ENCODE results near the gene CRTAC1. TPM values are rescaled to one million over a fixed set of nuclear protein-coding genes. Genes with fewer than 3 reads are reported as not detected.
A peak's percentile ranks its signal among the peaks of the same experiment; 100 is the strongest.

CRTAC1 gene
- total RNA-seq, 1 donor from 2014 or later, result 0.28 TPM

DNA sequence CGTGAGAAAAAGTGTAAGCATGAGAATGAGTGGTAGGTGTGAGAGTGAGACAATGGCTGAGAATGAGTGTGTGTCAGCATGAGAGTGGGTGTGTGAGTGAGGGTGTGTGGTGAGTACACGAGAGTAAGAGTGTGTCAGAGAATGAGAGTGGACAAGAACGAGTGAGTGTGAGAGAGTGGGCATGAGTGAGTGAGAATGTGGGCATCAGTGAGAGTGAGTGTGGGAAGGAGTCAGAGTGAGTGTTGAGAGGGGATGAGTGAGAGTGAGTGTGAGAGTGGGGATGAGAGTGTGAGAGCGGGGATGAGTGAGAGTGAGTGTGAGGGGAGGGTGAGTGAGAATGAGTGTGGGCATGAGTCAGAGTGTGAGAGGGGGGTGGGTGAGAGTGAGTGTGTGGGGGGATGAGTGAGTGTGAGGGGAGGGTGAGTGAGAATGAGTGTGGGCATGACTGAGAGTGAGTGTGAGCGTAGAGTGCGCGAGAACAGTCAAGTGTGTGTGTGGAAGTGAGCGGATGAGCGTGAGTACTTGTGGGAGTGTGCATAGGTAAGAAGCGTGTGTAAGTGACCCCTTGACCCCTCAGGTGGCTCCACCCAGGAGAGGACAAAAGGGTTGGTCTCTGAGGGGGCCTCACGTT is 105.0 kb downstream of the CRTAC1 start:
- DNase-seq (ENCODE audit: low spot score) (no peak), ATAC-seq (no peak)

DNA sequence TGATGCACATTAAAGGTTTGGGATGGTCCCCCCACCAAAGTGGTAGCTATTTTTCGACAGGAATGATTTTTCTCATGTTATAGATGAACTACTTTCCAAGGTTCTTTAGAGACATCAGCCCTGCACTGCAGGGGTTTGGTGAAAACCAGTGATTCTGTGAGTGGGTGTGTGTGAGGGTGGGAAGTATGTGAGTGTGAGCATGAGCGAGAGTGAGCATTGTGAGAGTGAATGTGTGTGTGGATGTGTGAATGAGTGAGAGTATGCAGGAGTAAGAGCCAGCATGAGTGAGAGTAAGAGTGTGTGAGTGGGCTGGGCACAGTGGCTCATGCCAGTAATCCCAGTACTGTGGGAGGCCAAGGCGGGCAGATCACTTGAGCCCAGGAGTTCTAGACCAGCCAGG is 105.7 kb downstream of the CRTAC1 start:
- DNase-seq (ENCODE audit: low spot score) (no peak), ATAC-seq (no peak)

DNA sequence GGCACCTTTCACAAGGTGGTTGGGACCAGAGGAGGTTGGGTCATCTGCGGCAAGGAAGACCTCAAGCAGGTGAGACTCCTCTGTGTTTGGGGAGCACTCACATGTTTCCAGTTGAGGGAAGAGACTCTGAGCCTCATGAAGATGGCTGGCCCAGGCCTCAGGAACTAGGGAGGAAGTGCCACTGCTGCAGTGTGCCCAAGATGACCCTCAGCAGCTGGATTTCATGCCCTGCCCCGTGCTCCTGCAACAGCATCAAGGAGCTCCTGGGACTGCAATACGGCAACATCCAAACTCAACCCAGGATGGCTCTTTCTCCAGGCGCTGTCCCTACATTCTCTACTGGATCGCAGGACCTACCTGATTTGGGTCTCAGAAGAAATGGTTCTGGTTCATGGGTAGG is 106.9 kb downstream of the CRTAC1 start:
- DNase-seq (ENCODE audit: low spot score) (no peak), ATAC-seq (no peak)

DNA sequence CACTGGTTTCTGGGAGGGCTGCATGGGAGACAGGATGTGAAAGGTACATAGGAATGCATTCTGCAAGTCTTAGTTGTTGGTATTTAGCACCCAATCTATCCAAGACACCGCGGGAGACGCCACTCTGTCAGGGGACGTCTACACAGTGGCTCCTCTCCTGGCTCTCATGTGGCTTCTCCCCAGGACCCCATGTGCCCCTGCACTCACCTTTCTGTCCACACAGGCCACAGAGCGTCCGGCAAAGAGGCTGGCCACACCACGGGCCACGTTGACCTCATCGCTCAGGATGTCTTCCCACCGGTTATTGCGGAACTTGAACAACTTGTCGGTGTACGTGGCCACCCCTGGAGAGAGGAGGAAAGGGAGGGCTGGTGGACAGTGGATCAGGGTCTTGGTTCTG is 107.4 kb downstream of the CRTAC1 start:
- DNase-seq (ENCODE audit: low spot score) (no peak), ATAC-seq (no peak)

DNA sequence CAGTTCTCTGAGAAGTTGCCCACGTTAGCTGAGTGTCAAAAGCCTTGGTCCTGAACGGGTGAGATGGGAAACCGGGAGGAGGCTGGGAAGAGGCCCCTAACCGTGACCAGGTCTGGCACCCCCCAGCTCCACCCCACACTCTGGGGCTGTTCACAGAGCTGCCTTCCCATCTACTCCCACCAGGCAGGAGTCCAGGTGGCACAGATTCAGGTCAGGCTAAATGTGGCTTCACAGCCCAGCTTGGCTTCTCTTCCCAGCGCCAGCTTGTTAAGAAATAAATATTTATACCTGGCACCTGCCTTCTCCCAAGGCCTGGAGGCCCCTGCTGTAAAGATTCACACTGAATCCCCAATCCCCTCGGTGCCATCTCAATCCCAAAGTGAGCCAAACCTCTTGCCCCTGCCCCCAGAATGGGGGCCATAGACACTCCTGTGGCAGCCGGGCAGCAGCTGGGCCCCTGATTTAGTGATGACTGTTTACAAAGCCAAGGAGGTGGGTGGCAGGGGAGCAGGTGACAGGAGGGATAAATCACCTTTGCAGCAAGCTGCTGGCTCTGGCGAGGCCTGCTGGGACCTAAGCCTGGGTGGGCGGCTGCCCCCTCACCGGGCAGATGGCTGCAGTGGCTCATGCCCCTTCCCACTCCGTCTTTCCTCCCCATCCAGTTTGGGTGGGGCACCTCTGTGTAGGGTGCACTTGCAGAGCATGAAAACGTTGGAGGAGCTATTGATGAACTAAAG is 108.2 kb downstream of the CRTAC1 start:
- DNase-seq (ENCODE audit: low spot score), result no peak
- peak; percentile 50 for ATAC-seq

DNA sequence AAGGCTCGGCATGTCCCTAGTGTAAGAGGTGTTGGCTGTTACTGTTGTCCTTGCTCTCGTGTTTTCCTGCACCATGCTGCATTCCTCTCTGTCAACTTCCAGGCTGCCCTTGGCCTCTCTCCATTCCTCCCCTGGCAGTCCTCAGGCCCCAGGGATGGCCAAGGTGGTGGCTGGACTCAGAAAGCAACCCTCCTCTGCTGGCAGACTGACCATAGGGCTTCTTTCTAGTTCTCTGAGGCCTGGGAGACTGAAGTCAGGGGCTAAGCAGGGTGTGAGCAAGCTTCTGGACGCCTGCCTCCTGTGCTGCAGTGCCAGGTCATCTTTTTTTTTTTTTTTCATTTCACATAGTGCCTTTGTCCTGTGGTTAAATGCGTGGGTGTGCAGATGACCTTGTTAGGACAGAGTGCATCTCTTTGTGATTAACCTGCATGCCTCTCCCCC is 108.8 kb downstream of the CRTAC1 start:
- DNase-seq (ENCODE audit: low spot score) (no peak), ATAC-seq (peak; percentile 74)

DNA sequence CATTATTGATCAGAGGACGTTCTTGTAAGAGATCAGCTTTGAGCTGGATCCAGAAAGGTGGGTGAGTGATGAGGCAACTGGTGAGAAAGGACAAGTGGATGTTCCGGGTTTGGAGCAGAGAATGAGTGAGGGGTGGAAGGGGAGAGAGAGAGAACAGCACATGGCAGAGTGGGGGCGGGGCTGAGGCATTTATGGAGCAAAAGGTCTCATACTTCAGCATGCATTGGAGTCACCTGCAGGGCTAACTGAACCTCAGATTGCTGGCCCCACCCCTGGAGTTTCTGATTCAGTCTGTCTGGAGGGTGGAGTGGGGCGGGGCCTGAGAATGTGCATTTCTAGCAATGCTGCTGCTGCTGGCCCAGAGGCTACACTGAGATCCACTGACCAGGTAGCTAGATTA is 109.6 kb downstream of the CRTAC1 start:
- ATAC-seq, result no peak
- no peak for DNase-seq (ENCODE audit: low spot score)

DNA sequence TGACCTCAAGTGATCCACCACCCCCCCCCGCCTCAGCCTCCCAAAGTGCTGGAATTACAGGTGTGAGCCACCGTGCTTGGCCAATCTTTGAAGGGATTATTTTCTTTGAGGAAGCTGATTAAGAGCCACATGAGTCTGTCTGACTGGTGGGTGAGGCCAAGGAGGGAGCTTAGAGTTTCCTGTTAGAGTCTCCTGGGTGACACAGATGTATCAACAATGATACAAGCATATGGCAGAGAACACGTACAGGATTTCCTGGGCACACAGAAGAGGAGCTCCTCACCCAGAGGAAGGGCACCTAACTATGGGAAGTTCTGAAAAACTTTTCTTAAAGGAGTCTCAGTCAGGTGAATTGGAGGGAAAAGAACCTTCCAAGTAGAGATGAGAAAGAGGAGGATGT is 111.4 kb downstream of the CRTAC1 start:
- ATAC-seq (no peak), DNase-seq (ENCODE audit: low spot score) (no peak)

DNA sequence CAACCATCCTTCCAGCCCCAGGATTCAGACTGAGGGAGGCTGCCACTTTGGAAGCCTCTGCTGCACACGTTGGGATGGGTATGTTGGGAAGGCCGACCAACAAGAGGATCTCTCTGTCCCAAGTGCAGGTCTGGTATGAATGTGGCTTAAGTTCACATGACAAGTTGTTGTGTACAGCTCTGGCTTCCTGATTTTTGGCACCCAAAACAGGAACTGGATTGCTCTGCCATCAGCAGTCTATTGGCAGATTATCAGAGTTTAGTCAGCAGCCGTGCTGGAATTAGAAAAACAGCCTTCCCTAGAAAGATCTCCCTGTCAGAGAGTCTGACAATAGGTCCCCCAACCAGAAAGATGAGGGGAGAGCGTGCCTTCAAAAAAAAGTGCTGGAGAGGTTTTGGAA is 113.8 kb downstream of the CRTAC1 start:
- no peak for DNase-seq (ENCODE audit: low spot score)
- ATAC-seq, result peak; percentile 55

DNA sequence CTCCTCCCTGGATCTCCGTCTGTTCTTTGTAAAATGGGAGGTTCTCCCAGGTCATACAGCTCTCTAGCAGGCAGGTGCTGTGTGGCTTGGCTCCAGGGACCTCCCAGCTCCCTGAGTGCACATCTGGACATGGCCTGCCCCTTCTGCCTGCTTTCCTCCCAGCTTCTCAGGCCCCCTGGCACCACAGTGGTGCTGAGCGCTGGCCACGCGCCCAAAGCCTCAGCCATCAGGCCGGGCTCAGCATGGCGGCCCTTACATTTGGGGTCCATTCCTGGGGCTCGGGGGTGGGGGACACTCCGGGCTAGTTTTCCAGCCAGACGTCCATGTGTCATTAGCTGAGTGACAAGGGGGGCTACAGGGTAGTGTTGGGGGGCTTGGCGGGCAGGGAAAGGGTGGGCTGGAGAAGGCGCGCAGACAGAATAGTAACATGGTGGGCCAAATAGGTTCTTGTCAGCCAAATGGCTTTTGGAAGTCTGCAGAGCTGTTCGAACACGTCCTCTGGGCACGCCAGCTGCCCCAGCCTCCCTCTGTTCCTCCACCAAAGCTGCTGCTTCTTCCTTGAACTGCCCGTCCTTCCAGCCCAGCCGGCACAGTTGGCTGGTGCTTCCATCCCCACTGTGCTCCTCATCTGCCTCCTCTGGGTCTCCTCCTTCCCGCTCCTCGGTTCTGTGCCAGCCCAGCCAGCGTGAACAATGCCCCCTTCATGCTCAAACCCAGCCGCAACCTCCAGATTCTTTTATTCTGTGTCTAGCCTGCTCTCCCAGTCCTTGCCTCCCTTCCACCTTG is 114.9 kb downstream of the CRTAC1 start:
- no peak for DNase-seq (ENCODE audit: low spot score)
- ATAC-seq, result no peak

DNA sequence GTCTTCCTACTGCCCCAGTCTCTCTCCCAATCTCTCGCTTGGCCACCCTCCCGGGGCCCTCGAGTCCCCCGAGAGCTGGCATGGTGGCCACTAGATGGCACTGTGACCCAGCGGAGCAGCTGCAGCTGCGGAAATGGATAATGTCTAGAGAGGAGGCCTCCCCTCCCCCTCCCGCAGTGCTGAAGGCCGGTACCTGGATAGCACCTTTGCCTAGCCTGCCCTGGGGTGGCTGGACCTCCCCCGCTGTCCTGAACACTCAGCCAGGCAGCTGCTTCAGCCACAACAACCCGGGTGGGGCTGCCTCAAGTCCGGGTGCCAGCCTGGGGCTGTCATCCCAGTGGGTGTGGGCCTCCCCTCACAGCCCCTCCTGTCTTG is 115.6 kb downstream of the CRTAC1 start:
- ATAC-seq (peak; percentile 94), DNase-seq (ENCODE audit: low spot score) (peak; percentile 76)

DNA sequence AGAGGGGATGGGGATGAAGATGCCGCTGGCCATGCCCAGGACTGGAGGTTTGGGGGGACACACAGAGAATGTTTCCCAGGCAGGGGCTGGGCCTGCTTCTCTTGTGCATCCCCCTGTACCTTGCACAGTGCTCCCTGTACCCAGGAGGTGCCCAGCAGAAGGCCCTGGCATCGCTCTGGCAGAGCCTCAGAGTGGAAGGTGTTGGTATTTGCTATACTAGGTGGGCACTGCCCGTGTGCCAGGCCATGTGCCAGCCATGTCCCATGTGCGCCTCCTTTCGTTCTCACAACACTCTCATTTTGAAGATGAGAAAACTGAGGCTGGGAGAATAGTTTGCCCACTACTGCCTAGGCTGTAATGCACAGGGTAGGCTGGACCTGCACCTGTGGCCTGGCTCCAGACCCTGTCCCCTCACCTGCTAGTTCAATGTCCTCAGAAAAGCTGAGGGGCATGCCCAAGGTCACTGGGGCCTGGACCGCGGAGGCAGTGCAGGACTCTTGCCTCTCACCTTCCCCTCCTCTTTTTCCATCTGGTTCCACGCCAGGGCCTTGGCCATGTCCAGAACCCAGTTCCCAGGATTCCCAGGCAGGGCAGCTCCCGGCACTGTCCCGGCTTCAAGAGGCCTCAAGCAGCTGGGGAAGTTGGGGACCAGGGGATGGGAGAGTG is 116.1 kb downstream of the CRTAC1 start:
- DNase-seq (ENCODE audit: low spot score) (no peak), ATAC-seq (peak; percentile 39)

DNA sequence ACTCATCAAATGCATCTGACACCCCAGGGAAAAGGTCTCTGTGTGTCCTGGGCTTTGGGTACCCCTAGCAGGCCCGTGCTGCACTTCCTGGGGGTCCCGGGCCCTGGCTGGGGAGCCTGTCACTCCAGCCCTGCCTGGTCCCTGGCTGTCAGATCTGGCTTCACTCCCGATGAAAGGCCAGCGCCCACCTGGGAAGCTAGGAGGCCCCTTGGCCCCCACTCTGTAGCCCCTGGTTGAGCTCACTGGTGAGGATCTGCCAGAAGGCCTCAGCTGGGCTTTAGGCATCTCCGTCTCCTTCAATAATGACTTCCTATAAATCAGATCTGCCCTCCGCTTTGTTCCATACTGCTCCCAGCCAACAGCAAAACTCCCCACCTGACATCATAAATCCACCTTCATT is 116.8 kb downstream of the CRTAC1 start:
- DNase-seq (ENCODE audit: low spot score), result no peak
- no peak for ATAC-seq

DNA sequence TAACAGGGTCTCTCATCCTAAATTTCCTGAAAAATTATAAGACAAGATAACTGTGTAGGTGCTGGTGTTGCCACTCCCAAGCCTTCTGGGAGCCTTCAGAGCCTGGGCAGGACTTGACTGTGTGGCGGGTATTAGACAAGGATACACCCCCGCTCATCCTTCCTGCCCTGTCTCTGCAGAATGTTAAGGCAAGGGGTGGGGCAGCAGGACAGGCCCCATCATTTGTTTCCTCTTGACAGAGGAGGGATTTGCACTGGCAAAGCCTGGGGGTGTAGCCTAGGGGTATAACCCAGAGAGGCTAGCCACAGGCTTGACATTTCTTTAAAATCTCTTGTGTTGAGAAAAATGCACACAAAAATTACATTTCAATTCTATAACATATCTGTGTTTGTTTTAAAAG is 117.2 kb downstream of the CRTAC1 start:
- no peak for ATAC-seq
- no peak for DNase-seq (ENCODE audit: low spot score)

DNA sequence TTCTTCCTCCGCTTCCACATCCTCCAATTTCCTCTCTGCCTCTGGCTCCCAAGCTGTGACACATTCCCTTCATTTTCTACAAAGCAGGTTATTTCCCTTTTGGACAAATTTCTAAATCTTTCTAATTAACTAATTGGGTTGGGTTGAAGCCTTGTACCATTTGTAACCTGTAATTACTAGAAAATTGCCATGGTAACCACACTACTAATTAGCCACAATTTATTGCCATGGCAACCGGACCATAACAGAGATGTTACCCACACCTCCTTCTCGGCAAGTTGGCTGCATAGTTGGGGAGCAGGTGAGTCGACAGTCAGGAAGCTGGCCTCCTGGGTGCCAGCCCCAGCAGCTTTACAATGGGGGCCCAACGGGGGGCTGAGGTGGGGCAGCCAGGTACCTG is 119.2 kb downstream of the CRTAC1 start:
- no peak for ATAC-seq
- DNase-seq (ENCODE audit: low spot score), result no peak

DNA sequence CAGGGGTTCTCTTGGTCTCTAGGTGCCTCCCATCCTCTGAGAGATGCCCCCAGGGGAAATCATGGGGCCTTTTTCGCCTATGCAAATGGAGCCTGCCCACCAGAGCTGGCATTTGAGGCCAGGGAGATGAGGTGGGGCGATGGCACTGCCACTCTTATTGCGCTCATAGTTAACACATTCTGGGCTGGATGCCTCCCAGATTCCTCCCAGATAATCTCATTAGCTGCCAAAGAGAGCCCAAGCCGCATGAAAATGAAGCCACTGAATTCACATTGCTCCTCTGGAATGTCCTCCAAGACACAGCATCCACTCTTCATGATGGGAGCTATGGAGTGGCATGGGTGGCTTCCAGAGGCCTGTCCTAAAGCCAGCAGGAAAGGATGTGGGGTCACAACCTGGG is 119.8 kb downstream of the CRTAC1 start:
- no peak for ATAC-seq
- DNase-seq (ENCODE audit: low spot score), result no peak

DNA sequence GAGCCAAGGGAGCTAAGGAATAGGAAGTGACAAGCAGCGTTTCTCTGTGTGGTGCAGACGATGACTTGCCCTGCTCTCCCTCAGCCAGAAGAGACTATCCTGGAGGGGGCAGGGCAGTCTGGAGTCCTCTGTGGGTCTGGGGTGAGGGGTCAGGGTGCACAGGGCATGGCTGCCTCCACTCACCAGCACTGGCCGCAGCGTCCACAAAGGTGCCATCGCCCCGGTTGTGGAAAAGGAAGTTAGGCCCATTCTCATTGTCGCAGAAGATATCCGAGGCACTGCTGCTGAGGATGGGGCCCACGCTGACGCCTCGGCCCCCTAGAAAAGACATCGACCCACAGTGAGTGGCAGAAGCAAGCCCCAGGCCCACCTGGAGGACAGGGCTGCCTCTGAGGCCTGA is 122.6 kb downstream of the CRTAC1 start:
- no peak for ATAC-seq
- no peak for DNase-seq (ENCODE audit: low spot score)

DNA sequence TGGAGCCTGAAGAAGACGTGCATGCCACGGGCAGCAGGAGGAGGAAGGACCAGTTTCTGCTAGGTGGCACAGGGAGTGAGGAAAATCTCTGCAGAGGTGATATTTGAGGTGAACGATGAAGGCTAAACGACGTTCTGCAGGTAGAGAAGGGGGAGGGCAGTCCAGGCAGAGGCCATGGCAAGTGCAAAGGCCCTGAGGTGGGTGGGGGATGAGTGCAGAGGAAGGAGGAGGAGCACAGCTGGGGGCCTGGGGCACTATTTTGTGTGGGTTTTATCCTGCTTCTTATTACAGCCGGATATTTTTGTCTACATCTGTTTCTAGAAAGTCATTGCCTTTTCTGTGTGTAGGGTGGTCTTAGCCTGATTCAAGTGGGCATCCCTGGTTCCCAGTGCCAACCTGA is 123.2 kb downstream of the CRTAC1 start:
- ATAC-seq (no peak), DNase-seq (ENCODE audit: low spot score) (no peak)

DNA sequence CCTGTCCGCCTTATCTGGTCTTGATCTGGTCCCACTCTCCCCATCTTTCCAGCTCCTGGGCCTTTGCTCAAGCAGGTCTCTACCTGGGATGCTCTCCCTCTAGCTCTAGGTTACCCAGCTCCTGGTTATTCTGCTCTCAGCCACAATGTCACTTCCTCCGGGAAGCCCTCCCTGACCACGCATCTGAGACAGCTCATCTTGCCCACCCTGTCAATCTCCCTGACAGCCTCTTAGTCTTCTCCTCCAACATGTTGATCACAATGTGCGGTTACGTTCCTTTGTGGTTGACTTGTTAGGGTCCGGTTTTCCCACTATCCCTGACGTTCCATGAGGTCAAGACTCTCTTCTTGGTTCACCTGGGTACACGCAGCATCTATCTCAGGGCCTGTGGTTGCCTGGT is 125.1 kb downstream of the CRTAC1 start:
- ATAC-seq, result no peak
- no peak for DNase-seq (ENCODE audit: low spot score)

DNA sequence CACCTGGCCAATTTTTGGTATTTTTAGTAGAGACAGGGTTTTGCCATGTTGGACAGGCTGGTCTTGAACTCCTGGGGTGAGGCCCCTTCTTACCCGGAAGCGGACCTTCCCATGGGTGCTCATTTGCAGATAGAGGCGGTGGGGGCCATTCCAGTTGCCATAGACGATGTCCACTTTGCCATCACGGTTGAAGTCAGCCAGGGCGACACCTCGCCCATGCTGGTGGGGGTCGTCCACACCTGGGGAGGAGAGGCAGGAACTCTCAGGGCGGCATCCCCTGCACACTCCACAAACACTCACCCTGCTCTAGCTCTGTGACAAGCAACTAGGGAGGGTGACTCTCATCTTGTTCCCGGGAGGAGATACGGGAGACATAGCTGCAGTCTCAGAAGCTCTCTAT is 125.8 kb downstream of the CRTAC1 start:
- ATAC-seq (no peak), DNase-seq (ENCODE audit: low spot score) (no peak)

DNA sequence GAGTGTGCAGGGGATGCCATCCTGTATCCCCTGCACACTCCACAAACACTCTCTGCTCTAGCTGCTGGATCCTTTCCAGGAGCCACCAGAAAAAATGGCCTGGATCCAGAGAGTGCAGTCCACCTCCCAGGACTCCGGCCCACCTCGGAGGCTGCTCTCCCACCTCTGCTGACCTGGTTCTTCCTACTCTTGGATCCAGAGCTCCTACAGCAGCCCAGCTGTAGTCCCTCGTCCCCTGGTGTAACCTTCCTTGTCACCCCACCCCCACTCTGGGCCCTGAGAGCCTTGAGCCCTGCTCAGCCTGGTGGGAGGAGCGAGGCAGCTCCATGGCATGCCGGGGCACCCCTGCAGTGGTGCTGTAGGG is 126.4 kb downstream of the CRTAC1 start:
- ATAC-seq, result no peak
- no peak for DNase-seq (ENCODE audit: low spot score)

All from left lobe of liver (tissue), 2 donors.